CD4-positive, alpha-beta T cell (primary cell): ENCODE results near the gene CCDC12. TPM values are rescaled to one million over a fixed set of nuclear protein-coding genes. Genes with fewer than 3 reads are reported as not detected.

Experiments
- ATAC-seq: fragments of 200-7000 bp; cut with Tn5 transposase; one replicate; pipeline ENCODE4 v1.10.0; 2022; ENCODE audit warnings: mild to moderate bottlenecking; ENCODE audit not compliant: poor library complexity
- CTCF ChIA-PET: fragments of 350-600 bp; sonication (Branson Sonifier 250); formaldehyde crosslinking; loops from one replicate; lab custom pipeline; 2021; ENCODE audit warnings: antibody characterized with exemption, inconsistent platforms; lab: Charles Lee
- POLR2A ChIA-PET: fragments of 350-600 bp; sonication (Branson Sonifier 250); formaldehyde crosslinking; loops from one replicate; lab custom pipeline; 2021; ENCODE audit warnings: antibody characterized with exemption, inconsistent platforms; lab: Charles Lee
- DNase-seq, 14 experiments: peaks; one replicate each; pipeline ENCODE4 v3.0.0-alpha.2; 2013 to 2020; ENCODE audit warnings: mixed read lengths in 2 of 14
- H3K27ac ChIP-seq, 2 donors: one replicate each; pipeline versions ENCODE4 v1.5.1 to v1.7.0; 2013; ENCODE audit warnings: low read length in 2 of 2, low read depth in 1 of 2, mild to moderate bottlenecking in 1 of 2
- H3K27me3 ChIP-seq, 2 experiments: 1 replicate in 1 of 2; 2 replicates in 1 of 2; pipeline versions ENCODE4 v1.6.1 to v1.7.0; 2013; ENCODE audit warnings: low read length in 2 of 2, control low read depth in 1 of 2, mild to moderate bottlenecking in 1 of 2, moderate library complexity in 1 of 2; ENCODE audit not compliant: insufficient read depth in 2 of 2, control insufficient read depth in 1 of 2
- H3K36me3 ChIP-seq: one replicate; pipeline ENCODE4 v1.6.1; 2013; ENCODE audit warnings: low read length, control low read depth; ENCODE audit not compliant: insufficient read depth
- H3K4me1 ChIP-seq: one replicate; pipeline ENCODE4 v1.6.1; 2013; ENCODE audit warnings: low read length, control low read depth; ENCODE audit not compliant: insufficient read depth
- H3K4me3 ChIP-seq: one replicate; pipeline ENCODE4 v1.5.1; 2013; ENCODE audit warnings: mild to moderate bottlenecking, low read length, moderate library complexity
- H3K9me3 ChIP-seq, 2 experiments: 1 replicate in 1 of 2; 2 replicates in 1 of 2; pipeline versions ENCODE4 v1.6.1 to v1.7.0; 2013; ENCODE audit warnings: low read length in 2 of 2, mild to moderate bottlenecking in 2 of 2, control low read depth in 1 of 2, moderate library complexity in 1 of 2; ENCODE audit not compliant: control insufficient read depth in 1 of 2, insufficient read depth in 1 of 2
- H3K27ac Mint-ChIP-seq: one replicate; pipeline ENCODE4 v1.8.0; 2020; ENCODE audit warnings: mixed read lengths
- H3K27me3 Mint-ChIP-seq: one replicate; pipeline ENCODE4 v1.8.0; 2021; ENCODE audit warnings: mixed read lengths
- H3K36me3 Mint-ChIP-seq: one replicate; pipeline ENCODE4 v1.8.0; 2021; ENCODE audit warnings: low read depth, mixed read lengths
- H3K4me1 Mint-ChIP-seq: one replicate; pipeline ENCODE4 v1.8.0; 2021; ENCODE audit warnings: low read depth, mixed read lengths
- H3K4me3 Mint-ChIP-seq: one replicate; pipeline ENCODE4 v1.8.0; 2020; ENCODE audit warnings: mild to moderate bottlenecking, mixed read lengths
- H3K9me3 Mint-ChIP-seq: one replicate; pipeline ENCODE4 v1.8.0; 2020; ENCODE audit warnings: mixed read lengths
- intact Hi-C, 2 experiments: fragments of 100-400 bp; cut with DNase I in 1 of 2; cut with micrococcal nuclease in 1 of 2; formaldehyde crosslinking; loops; one replicate each; pipeline versions ENCODE4 v1.15.1 to v1.9.0; 2023 to 2025; cut with DNase I, micrococcal nuclease
- total RNA-seq, 174 experiments: library from RNA in 2 of 174; stranded (reverse) in 2 of 174; gene quantifications; one replicate each; pipeline ENCODE4 v1.2.3 and lab custom pipeline; 2021 to 2026
- TF ChIP-seq, protein P1 (sequence below): fragments of 200-600 bp; IDR thresholded peaks from one replicate; pipeline ENCODE4 v1.8.0; 2022; ENCODE audit warnings: antibody characterized with exemption, mild to moderate bottlenecking

CCDC12 gene
- total RNA-seq, 2 experiments from 2014 or later, result 57.5 to 59.5 TPM

- no peaks in the 10 kb centered on the region for H3K36me3 ChIP-seq
- H3K9me3 ChIP-seq, result no peaks in the 10 kb centered on the region
- Mint-ChIP-seq H3K4me3 (no peak overlapping the region), H3K27me3 (no peaks in the 10 kb centered on the region), H3K9me3 (no peaks in the 10 kb centered on the region), H3K27ac (no peak overlapping the region), H3K36me3 (no peaks in the 10 kb centered on the region), H3K4me1 (peaks cover 6% of the 10 kb centered on the region)
- ATAC-seq (no peak), DNase-seq (no peak)
- intact Hi-C loops, result no loop called here
- no peak overlapping the region for H3K27ac ChIP-seq
- H3K27me3 ChIP-seq, result no peaks in the 10 kb centered on the region
- H3K4me1 ChIP-seq, result peaks cover 20% of the 10 kb centered on the region
- TF ChIP-seq, protein P1, sequence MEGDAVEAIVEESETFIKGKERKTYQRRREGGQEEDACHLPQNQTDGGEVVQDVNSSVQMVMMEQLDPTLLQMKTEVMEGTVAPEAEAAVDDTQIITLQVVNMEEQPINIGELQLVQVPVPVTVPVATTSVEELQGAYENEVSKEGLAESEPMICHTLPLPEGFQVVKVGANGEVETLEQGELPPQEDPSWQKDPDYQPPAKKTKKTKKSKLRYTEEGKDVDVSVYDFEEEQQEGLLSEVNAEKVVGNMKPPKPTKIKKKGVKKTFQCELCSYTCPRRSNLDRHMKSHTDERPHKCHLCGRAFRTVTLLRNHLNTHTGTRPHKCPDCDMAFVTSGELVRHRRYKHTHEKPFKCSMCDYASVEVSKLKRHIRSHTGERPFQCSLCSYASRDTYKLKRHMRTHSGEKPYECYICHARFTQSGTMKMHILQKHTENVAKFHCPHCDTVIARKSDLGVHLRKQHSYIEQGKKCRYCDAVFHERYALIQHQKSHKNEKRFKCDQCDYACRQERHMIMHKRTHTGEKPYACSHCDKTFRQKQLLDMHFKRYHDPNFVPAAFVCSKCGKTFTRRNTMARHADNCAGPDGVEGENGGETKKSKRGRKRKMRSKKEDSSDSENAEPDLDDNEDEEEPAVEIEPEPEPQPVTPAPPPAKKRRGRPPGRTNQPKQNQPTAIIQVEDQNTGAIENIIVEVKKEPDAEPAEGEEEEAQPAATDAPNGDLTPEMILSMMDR, result no peak
- ChIA-PET POLR2A (no interaction called here), CTCF (no interaction called here)
- H3K4me3 ChIP-seq, result no peak overlapping the region
These were observed 70.7 kb downstream of the CCDC12 start for GRCh38 chr3:46905661-46906451.

DNA sequence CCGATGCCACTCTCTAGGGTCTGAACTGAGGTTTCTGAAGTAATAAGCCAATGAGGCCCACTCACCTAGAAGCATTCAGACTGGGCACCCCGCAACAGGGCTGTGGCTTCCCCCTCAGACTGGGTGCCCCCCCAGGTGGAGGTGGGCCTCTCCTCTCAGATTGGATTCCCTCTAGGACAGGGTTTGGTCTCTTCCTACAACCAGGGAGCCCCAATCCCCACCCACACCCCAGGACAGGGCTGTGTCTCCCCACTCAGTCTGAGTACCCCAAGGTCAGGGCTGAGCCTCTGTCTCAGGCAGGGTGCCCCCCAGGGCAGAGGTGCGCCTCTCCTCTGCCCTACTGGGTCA, 71.4 kb downstream of the CCDC12 start:
- DNase-seq, result no peak
- Histone ChIP-seq H3K4me3 (no peak overlapping the region), H3K9me3 (no peaks in the 10 kb centered on the region), H3K27me3 (no peaks in the 10 kb centered on the region), H3K36me3 (no peaks in the 10 kb centered on the region), H3K4me1 (peaks cover 20% of the 10 kb centered on the region), H3K27ac (no peak overlapping the region)
- CTCF ChIA-PET, result no interaction called here
- peaks cover 6% of the 10 kb centered on the region for H3K4me1 Mint-ChIP-seq
- H3K4me3 Mint-ChIP-seq, result no peak overlapping the region
- POLR2A ChIA-PET, result no interaction called here
- no peak overlapping the region for H3K27ac Mint-ChIP-seq
- intact Hi-C loops, result no loop called here
- TF ChIP-seq, protein P1, result no peak
- ATAC-seq, result no peak
- H3K9me3 Mint-ChIP-seq, result no peaks in the 10 kb centered on the region
- H3K27me3 Mint-ChIP-seq, result no peaks in the 10 kb centered on the region
- no peaks in the 10 kb centered on the region for H3K36me3 Mint-ChIP-seq

- Mint-ChIP-seq H3K27me3 (no peaks in the 10 kb centered on the region), H3K9me3 (no peaks in the 10 kb centered on the region), H3K27ac (no peak overlapping the region), H3K36me3 (no peaks in the 10 kb centered on the region), H3K4me1 (peaks cover 4% of the 10 kb centered on the region), H3K4me3 (no peak overlapping the region)
- ATAC-seq (no peak), DNase-seq (no peak)
- POLR2A ChIA-PET, result no interaction called here
- H3K4me1 ChIP-seq, result peaks cover 14% of the 10 kb centered on the region
- TF ChIP-seq, protein P1, result no peak
- H3K4me3 ChIP-seq, result no peak overlapping the region
- no peaks in the 10 kb centered on the region for H3K36me3 ChIP-seq
- no peaks in the 10 kb centered on the region for H3K27me3 ChIP-seq
- H3K27ac ChIP-seq, result no peak overlapping the region
- CTCF ChIA-PET, result no interaction called here
- no peaks in the 10 kb centered on the region for H3K9me3 ChIP-seq
- intact Hi-C loops, result no loop called here
These were observed 72.0 kb downstream of the CCDC12 start for GRCh38 chr3:46904303-46905212.
